ENCODE results near the gene HOXA6.

The HOXA6 gene

DNA sequence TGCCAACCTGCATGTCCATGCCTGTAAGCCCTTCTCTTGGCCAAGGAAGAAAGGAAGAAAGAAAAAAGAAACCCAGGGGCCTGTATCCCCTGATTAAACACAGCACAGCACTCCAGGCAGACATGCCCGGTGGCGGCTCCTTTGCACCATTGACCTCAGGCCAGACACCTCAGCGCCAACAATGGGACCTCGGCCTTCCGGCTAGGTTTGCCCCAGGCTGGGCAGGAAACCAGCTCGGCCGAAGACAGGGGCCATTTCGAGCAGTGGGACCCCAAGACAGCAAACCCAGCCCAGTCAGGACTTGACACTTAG lies 23.7 kb upstream of the HOXA6 start:
- CTCF ChIA-PET: interaction anchor here (0.6 to 4.1 kb wide), 5 partner anchors 8 to 873 kb away, joined by 3 to 30 read pairs (median 4); no protein-coding TSS in a partner anchor
- peak overlapping the region; percentile 95 for H3K27ac ChIP-seq
- POLR2A ChIA-PET (ENCODE audit: low non-redundant PET): no interaction called here
- no peak for DNase-seq (ENCODE audit: low spot score)
- TF ChIP-seq, protein P1, sequence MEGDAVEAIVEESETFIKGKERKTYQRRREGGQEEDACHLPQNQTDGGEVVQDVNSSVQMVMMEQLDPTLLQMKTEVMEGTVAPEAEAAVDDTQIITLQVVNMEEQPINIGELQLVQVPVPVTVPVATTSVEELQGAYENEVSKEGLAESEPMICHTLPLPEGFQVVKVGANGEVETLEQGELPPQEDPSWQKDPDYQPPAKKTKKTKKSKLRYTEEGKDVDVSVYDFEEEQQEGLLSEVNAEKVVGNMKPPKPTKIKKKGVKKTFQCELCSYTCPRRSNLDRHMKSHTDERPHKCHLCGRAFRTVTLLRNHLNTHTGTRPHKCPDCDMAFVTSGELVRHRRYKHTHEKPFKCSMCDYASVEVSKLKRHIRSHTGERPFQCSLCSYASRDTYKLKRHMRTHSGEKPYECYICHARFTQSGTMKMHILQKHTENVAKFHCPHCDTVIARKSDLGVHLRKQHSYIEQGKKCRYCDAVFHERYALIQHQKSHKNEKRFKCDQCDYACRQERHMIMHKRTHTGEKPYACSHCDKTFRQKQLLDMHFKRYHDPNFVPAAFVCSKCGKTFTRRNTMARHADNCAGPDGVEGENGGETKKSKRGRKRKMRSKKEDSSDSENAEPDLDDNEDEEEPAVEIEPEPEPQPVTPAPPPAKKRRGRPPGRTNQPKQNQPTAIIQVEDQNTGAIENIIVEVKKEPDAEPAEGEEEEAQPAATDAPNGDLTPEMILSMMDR (conservative IDR thresholded peaks at IDR 0.05; ENCODE audit: low read depth): no peak

GRCh38 chr7:27170426-27171324 lies 23.1 kb upstream of the HOXA6 start:
- DNase-seq (ENCODE audit: low spot score): no peak
- ChIA-PET CTCF (interaction anchor here (0.7 to 4.1 kb wide), 3 partner anchors 9 to 604 kb away, joined by 3 to 30 read pairs (median 3); no protein-coding TSS in a partner anchor), POLR2A (ENCODE audit: low non-redundant PET) (no interaction called here)
- TF ChIP-seq, protein P1 (conservative IDR thresholded peaks at IDR 0.05; ENCODE audit: low read depth): no peak
- H3K27ac ChIP-seq: peak overlapping the region; percentile 96

GRCh38 chr7:27169658-27170425 lies 22.3 kb upstream of the HOXA6 start:
- ChIA-PET CTCF (interaction anchor here (0.7 to 4.1 kb wide), 3 partner anchors 10 to 605 kb away, joined by 3 to 30 read pairs (median 3); no protein-coding TSS in a partner anchor), POLR2A (ENCODE audit: low non-redundant PET) (no interaction called here)
- no peak for DNase-seq (ENCODE audit: low spot score)
- TF ChIP-seq, protein P1 (conservative IDR thresholded peaks at IDR 0.05; ENCODE audit: low read depth): no peak
- H3K27ac ChIP-seq: peak overlapping the region; percentile 96

GRCh38 chr7:27168265-27168947 lies 20.8 kb upstream of the HOXA6 start:
- POLR2A ChIA-PET (ENCODE audit: low non-redundant PET): interaction anchor here (0.6 kb wide), 1 partner anchor 37 kb away, joined by 3 read pairs; no protein-coding TSS in a partner anchor
- CTCF ChIA-PET: interaction anchor here (0.5 to 4.1 kb wide), 4 partner anchors 11 to 883 kb away, joined by 3 to 30 read pairs (median 4); partner anchors contain the start of gene HOXA3
- H3K27ac ChIP-seq: peak overlapping the region; percentile 96
- TF ChIP-seq, protein P1 (conservative IDR thresholded peaks at IDR 0.05; ENCODE audit: low read depth): peak; percentile 52; the same call in 1 of the 2 replicates
- DNase-seq (ENCODE audit: low spot score): no peak

GRCh38 chr7:27167916-27168264 lies 20.3 kb upstream of the HOXA6 start:
- POLR2A ChIA-PET (ENCODE audit: low non-redundant PET): no interaction called here
- peak overlapping the region; percentile 96 for H3K27ac ChIP-seq
- no peak for DNase-seq (ENCODE audit: low spot score)
- TF ChIP-seq, protein P1 (conservative IDR thresholded peaks at IDR 0.05; ENCODE audit: low read depth): no peak
- CTCF ChIA-PET: interaction anchor here (0.6 to 4.1 kb wide), 4 partner anchors 12 to 308 kb away, joined by 3 to 30 read pairs (median 3); partner anchors contain the start of gene HOXA3

Measured in RWPE1 (cell line).